ENCODE results near the gene CELF4. TPM values are rescaled to one million over a fixed set of nuclear protein-coding genes. Genes with fewer than 3 reads are reported as not detected.
A peak's percentile ranks its signal among the peaks of the same experiment; 100 is the strongest.

Gene CELF4
- total and polyA plus RNA-seq, 10 donors, result 0.46 to 3.5 (median 0.78) TPM

- H3K36me3 ChIP-seq, result no peaks in the 10 kb centered on the region
- DNase-seq, result peak; percentile 59
- intact Hi-C loops (cut with DNase I; ENCODE audit: low total_unique reads), result no loop called here
- H3K9me3 ChIP-seq, result peaks cover 0 to 3% (median 0%) of the 10 kb centered on the region in 8 donors
- H3K4me1 ChIP-seq, result peaks cover 2 to 16% (median 11%) of the 10 kb centered on the region in 6 donors
- peak overlapping the region in 2 of 8 donors; percentile 57 to 64 for H3K27ac ChIP-seq
- H3K4me3 ChIP-seq, result no peak overlapping the region
- peaks cover 0 to 48% (median 12%) of the 10 kb centered on the region in 7 donors for H3K27me3 ChIP-seq (replicated peaks in 1 of 7)
- TF ChIP-seq POLR2A (IDR thresholded peaks at IDR 0.05), result no peak
- no peak for TF ChIP-seq POLR2AphosphoS5 (IDR thresholded peaks at IDR 0.05)
- TF ChIP-seq CTCF (IDR thresholded peaks at IDR 0.05 in 8 of 11, conservative IDR thresholded peaks at IDR 0.05 in 3 of 11), result no peak
- 68 to 80% (median 77%) methylated on average over 7 of the region's 7 CpGs for WGBS, 5 donors
These were observed 170.5 kb downstream of the CELF4 start for GRCh38 chr18:37395138-37395537.

GRCh38 chr18:37394610-37394965 is 171.0 kb downstream of the CELF4 start:
- H3K36me3 ChIP-seq, result no peaks in the 10 kb centered on the region
- peak overlapping the region in 6 of 8 donors; percentile 42 to 64 (median 60) for H3K27ac ChIP-seq
- peaks cover 2 to 16% (median 11%) of the 10 kb centered on the region in 6 donors for H3K4me1 ChIP-seq
- peak overlapping the region in 1 of 8 donors; percentile 58 for H3K4me3 ChIP-seq
- intact Hi-C loops (cut with DNase I; ENCODE audit: low total_unique reads), result no loop called here
- peak; percentile 72 for DNase-seq
- H3K27me3 ChIP-seq (replicated peaks in 1 of 7), result peaks cover 0 to 48% (median 12%) of the 10 kb centered on the region in 7 donors
- peaks cover 0 to 8% (median under 1%) of the 10 kb centered on the region in 8 donors for H3K9me3 ChIP-seq
- no peak for TF ChIP-seq CTCF (IDR thresholded peaks at IDR 0.05 in 8 of 11, conservative IDR thresholded peaks at IDR 0.05 in 3 of 11)
- WGBS, 5 donors, result 56 to 82% (median 64%) methylated on average over 4 to 5 of the region's 5 CpGs

- no peaks in the 10 kb centered on the region for H3K36me3 ChIP-seq
- peaks cover 0 to 13% (median 2%) of the 10 kb centered on the region in 8 donors for H3K9me3 ChIP-seq
- H3K27ac ChIP-seq, result peak overlapping the region in 6 of 8 donors; percentile 42 to 64 (median 60)
- WGBS, 5 donors, result 3 to 5% (median 3%) methylated on average over 22 to 59 of the region's 59 CpGs
- intact Hi-C loops (cut with DNase I; ENCODE audit: low total_unique reads), result no loop called here
- peak; percentile 93 for DNase-seq
- peaks cover 0 to 48% (median 12%) of the 10 kb centered on the region in 7 donors for H3K27me3 ChIP-seq (replicated peaks in 1 of 7)
- H3K4me3 ChIP-seq, result peak overlapping the region in 7 of 8 donors; percentile 13 to 58 (median 19)
- peaks cover 2 to 16% (median 11%) of the 10 kb centered on the region in 6 donors for H3K4me1 ChIP-seq
- TF ChIP-seq POLR2AphosphoS5 (IDR thresholded peaks at IDR 0.05) (peak; percentile 79 to 93 (median 86)), POLR2A (IDR thresholded peaks at IDR 0.05) (no peak), CTCF (IDR thresholded peaks at IDR 0.05 in 8 of 11, conservative IDR thresholded peaks at IDR 0.05 in 3 of 11) (peak in 2 of 11 experiments; percentile 7 to 8)
These were observed 171.5 kb downstream of the CELF4 start for GRCh38 chr18:37393945-37394609.

GRCh38 chr18:37393221-37393827 is 172.3 kb downstream of the CELF4 start:
- WGBS, 5 donors, result 13 to 33% (median 26%) methylated on average over 5 to 6 of the region's 6 CpGs
- Histone ChIP-seq H3K4me1 (peaks cover 2 to 16% (median 11%) of the 10 kb centered on the region in 6 donors), H3K36me3 (no peaks in the 10 kb centered on the region), H3K4me3 (peak overlapping the region in 3 of 8 donors; percentile 19 to 58 (median 24)), H3K9me3 (peaks cover 0 to 15% (median 2%) of the 10 kb centered on the region in 8 donors), H3K27me3 (replicated peaks in 1 of 7) (peaks cover 0 to 48% (median 12%) of the 10 kb centered on the region in 7 donors), H3K27ac (no peak overlapping the region)
- intact Hi-C loops (cut with DNase I; ENCODE audit: low total_unique reads), result no loop called here
- TF ChIP-seq POLR2A (IDR thresholded peaks at IDR 0.05) (no peak), POLR2AphosphoS5 (IDR thresholded peaks at IDR 0.05) (no peak)
- DNase-seq, result peak; percentile 71

Measured in spleen (tissue), 11 donors.